Measurements from ENCODE around the gene POLA1.

Gene POLA1

DNA sequence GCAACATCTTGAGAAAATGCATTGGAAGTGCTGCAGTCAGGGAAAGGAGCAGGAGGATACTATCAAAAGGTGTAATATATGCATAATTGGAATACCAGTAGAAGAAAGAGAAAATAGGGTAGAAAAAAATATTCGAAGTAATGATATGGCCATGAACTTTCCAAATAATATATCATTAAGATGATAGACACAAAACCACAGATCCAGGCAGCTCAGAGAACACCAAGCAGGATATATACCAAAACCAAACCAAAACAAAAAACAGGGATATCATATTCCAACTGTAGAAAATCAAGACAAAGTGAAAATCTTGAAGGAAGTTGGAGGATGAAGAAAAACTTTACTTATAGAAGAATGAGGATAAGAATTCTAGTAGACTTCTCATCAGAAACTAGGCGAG is 9.7 kb upstream of the POLA1 start:
- DNase-seq (ENCODE audit: low spot score) = no peak

DNA sequence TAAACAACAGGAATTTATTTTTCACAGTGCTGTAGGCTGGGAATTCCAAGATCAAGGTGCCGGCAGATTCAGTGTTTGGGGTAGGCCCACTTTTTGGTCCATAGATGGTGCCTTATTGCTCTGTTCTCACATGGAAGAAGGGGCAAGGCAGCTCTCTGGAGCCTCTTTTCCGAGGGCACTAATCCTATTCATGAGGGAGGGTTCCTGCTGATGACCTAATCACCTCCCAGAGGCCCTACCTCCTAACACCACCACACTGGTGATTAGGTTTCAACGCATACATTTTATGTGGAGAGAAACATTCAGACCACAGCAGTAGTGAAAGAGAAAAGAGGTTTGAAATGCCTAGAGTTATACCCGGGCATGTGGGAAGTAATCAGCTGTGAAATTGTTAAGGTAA is 1.4 kb upstream of the POLA1 start:
- no peak for DNase-seq (ENCODE audit: low spot score)

- DNase-seq (ENCODE audit: low spot score) = no peak
Measured at GRCh38 chrX:24694825-24695224, 1.1 kb downstream of the POLA1 start.

- no peak for DNase-seq (ENCODE audit: low spot score)
Measured at GRCh38 chrX:24696294-24696693, 2.6 kb downstream of the POLA1 start.

GRCh38 chrX:24702362-24703184 is 8.9 kb downstream of the POLA1 start:
- DNase-seq (ENCODE audit: low spot score) = no peak

DNA sequence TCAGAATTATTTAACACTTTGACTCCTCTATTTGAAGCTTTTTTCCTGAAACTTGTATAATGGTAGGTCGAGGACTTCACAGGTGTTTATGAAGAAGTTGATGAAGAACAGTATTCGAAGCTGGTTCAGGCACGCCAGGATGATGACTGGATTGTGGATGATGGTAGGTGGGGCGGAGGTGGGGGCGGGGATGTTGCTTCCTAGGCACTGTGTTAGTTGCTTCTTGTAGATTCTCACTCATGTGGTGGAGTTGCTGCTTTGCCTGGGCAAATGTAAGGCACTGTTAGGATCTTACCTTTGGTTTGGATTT is 9.4 kb downstream of the POLA1 start:
- DNase-seq (ENCODE audit: low spot score) = no peak

DNA sequence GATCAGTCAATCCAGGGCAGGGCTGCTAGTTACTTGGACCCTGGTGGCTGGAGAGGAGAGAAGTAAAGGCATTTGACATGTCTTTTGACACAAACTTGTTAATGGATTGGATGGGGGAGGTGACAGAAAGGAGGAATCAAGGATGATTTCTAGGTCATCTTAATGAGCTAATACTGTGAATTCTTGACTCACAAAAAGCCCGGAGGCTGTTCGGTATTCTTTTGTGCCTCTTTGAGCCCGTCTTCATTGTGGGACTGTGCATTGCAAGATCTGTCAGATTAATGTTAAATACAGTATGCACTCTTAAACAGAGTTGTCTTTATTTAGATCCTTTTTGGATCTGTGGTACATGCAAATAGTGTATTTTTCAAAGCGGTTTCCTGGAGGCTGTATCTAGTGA is 25.1 kb downstream of the POLA1 start:
- DNase-seq (ENCODE audit: low spot score) = no peak

GRCh38 chrX:24720036-24720435 is 26.3 kb downstream of the POLA1 start:
- no peak for DNase-seq (ENCODE audit: low spot score)

- no peak for DNase-seq (ENCODE audit: low spot score)
Measured at GRCh38 chrX:24728530-24728929, 34.8 kb downstream of the POLA1 start.

DNA sequence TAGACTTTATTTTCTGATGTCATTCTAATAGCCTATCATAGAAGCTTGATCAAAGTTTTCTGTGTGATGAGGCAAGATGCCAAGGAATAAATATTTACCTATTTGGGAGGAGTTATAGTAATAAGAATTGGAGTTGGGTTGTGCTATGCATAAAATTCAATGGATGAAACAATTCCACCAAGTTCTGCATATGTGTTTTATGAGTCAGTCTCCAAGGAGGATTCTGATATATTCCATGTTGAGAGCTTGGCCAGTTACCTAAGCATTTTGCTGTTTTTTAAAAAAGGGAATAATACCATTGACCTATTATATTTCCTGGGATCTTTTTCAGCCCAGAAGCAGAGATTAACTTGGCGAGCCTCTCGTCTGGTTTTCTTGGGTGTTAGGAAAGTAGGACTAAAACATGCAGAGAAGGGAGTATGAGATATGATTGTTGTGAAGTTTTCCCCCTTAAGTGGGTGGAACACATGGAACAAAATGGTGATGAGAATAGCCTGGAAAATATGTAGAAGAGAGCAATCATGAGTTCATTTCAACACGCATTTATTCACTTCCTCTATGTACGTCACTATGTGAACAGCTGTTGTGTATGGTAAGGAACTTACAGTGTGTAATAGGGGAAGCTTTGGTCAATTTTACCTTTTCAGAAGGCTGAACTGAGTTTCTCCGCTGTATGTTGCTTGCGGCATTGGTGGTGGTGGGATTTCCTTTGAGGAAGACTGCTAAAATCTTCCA is 39.2 kb downstream of the POLA1 start:
- no peak for DNase-seq (ENCODE audit: low spot score)

DNA sequence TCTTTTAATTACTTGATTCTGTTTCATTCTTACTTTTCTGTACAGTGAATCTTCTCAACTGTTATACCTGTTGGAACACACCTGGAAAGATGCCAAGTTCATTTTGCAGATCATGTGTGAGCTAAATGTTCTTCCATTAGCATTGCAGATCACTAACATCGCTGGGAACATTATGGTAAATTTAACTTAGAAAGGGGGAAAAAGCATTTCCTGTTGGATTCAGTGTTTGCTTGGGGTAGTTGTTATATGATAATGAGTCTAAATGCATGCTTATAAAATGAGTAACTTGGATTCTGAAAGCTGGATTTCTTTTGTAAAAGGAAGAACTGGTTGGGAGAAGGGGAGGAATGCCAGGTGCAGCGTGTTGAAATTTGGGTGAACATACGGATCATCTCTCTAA is 47.6 kb downstream of the POLA1 start:
- DNase-seq (ENCODE audit: low spot score) = no peak

GRCh38 chrX:24748196-24748595 is 54.5 kb downstream of the POLA1 start:
- DNase-seq (ENCODE audit: low spot score) = peak; percentile 3

DNA sequence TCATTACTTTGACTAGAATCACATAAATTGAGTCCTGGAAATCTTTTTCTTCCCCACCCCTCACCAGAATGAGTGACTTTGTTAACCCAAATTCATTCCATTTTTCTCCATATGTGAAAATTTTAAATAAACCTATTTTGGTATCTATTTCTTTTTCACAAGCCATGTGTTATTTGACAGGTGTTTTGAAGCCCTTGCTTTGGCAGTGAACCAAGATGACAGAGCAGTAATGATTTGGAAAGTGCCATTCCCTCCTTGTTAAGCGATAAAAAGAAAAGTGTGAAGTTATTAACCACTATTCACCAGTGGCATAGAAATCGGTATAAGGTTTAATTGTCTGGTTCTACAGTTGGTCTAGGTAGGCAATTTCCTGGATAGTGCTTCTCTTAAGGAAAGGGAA is 66.1 kb downstream of the POLA1 start:
- no peak for DNase-seq (ENCODE audit: low spot score)

DNA sequence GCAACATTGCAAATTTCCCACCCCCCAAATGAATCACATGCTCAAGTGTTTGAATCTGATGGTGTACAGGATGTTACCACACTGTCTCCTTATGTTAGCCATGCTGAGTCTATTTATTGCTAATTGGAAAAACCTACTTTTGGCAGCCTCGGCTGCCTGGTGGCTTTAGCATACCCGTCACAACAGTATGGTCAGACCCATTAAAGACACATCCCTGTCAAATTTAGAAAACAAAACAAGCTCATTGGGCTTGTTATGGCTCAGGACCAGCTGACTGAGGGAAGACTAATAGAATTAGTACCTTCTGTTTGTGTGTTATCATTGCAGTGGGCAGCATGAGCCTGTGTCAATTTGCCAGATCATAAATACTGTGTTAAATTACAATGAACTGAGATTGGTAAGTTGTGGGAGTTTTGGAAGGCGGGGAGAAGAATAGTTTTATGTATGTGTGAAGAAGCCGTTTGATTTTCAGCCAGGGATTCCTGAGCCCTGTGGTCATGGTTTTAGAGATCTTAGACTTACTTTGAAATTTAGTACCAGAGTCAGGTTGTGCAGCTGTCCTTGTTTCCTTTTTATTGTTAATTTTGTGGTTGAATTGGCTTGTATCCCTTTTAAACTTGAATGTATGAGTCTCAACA is 66.8 kb downstream of the POLA1 start:
- no peak for DNase-seq (ENCODE audit: low spot score)

DNA sequence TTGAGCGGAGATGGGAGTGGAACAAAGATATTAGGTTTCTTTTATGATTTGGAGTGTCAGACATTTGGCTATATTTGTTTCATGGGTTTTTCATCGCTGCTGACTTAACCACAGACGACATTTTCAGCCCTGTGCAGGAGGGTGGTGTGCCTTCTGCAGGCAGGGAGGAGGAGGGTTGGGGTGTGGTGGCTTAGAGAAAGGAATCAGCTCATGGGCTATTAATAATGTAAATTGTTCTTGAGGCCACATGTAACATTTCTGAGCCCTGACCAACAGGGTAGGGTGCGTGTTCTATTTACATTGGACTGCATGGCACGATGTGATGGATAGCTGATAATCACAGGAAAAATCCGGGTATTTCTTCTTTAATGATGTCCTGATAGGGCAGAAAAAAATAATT is 67.6 kb downstream of the POLA1 start:
- DNase-seq (ENCODE audit: low spot score) = no peak

- DNase-seq (ENCODE audit: low spot score) = no peak
Measured at GRCh38 chrX:24763989-24764388, 70.3 kb downstream of the POLA1 start.

DNA sequence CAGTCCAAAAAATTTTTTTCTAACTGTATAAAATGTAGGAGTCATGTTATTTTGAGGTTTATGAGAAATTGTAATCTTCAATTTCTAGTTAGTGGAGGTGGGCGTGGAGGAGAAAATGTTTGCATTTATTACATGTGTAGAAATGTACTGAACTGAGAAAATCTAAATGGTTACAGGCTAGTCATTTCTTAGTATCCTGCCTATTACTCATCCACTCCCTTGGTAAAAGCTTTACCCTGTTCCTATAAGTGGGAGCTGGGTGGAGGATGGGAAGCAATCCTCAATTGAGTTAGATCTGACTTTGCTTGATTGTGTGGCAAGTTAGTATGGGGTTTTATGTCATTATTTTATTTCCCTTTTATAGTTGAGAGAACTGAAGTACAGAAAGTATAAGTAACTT is 73.8 kb downstream of the POLA1 start:
- DNase-seq (ENCODE audit: low spot score) = no peak

DNA sequence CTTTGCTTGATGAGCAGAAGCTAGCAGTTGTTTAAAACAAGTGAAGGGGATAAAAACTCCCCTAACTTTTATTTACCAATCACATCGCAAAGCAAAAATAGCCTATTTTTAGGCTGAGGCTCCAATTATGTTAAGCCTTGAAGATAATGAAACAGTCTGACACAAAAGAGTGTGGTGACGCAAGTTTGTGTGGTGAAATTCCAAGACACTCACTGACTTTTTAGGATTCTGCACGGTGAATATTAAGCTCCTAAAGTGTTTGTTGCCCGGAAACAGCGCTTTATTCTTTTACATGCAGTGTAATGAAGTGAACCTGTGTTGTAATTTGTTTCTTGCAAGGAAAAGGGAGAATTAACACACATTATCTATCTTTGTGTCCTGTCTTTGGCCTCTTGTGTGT is 74.8 kb downstream of the POLA1 start:
- DNase-seq (ENCODE audit: low spot score) = no peak

GRCh38 chrX:24774650-24775049 is 80.9 kb downstream of the POLA1 start:
- DNase-seq (ENCODE audit: low spot score) = no peak

DNA sequence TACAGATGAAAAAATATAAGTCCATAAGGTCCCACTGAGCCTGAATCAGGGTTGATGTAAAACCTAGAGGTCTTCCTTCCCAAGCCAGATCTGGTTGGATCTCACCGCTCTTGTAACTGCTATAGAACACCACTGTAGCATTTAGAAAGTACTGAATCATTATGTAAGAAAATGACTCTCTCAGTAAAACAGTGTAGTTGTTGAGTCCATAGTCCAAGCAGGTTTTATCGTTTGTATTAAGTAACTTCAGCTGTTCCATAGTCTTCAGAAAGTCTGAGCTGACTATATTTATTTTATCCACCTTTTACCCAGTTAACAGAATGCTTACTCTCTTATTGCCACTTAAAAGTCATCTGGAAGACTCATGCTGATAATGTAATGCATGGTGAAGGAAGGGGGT is 82.2 kb downstream of the POLA1 start:
- no peak for DNase-seq (ENCODE audit: low spot score)

DNA sequence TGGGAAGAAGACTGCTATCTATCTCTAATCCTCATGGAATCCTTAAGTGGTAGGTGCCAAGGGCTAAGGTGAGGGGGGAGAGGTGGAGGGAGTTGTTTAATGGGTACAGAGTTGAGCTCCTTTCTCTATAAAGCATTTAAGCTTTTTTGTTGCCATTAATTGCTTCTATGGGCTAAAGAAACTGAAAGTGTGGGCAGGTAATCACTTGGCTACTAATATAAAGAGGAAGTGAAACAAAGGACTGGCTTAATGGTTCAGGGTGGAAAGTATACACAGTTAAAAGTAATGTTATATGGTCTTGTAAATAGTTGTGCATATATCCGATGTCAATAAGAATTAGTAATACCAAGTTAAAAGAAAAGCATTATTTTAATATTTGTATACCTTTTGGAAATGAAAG is 83.9 kb downstream of the POLA1 start:
- no peak for DNase-seq (ENCODE audit: low spot score)

DNA sequence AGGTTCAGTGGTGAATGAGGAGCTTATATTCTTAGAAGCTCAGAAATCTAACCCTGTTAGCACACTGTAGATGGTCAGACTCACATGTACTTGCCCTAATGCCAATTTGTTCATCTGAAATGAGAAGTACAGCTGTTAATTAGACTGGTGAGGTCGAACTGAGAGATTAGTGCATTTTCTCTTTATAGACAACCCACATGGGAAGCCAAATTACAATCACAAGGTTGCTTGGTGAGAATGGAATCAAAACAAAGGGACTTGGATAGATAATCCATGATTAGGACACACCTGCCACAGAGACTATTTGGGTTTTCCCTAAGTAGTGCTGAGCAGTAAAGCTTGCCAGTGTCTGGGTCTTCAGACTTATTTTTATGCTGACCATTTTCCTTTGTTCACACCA is 88.3 kb downstream of the POLA1 start:
- no peak for DNase-seq (ENCODE audit: low spot score)

- no peak for DNase-seq (ENCODE audit: low spot score)
Measured at GRCh38 chrX:24789047-24789446, 95.3 kb downstream of the POLA1 start.
